HK-2 (cell line): ENCODE results near the gene CEP295NL.
"Not testable (repeated sequence)": the region's sequence is repeated elsewhere in the genome, so short reads cannot be mapped to it uniquely, and the experiment has no call there.

Experiments
- DNase-seq: peaks from one replicate; pipeline ENCODE4 v3.0.0-alpha.2; 2018; ENCODE audit not compliant: unreplicated experiment

The CEP295NL gene

GRCh38 chr17:78929908-78930775 is 27.1 kb upstream of the CEP295NL start:
- no peak for DNase-seq

GRCh38 chr17:78925662-78926555 is 22.9 kb upstream of the CEP295NL start:
- DNase-seq: no peak

GRCh38 chr17:78925234-78925633 is 22.2 kb upstream of the CEP295NL start, which contains the start of gene TIMP2:
Gene TIMP2 (minus strand): TSS chr17:78925387. CDS start chr17:78925088, 299 bp downstream.
- DNase-seq: peak; percentile 82

- peak; percentile 22 for DNase-seq
Observed at GRCh38 chr17:78924481-78925151, 21.6 kb upstream of the CEP295NL start.

GRCh38 chr17:78923660-78924453 is 20.9 kb upstream of the CEP295NL start:
- DNase-seq: peak; percentile 53

- DNase-seq: no peak
Observed at GRCh38 chr17:78922816-78923498, 20.0 kb upstream of the CEP295NL start.

- DNase-seq: no peak
Observed at GRCh38 chr17:78921437-78921971, 18.5 kb upstream of the CEP295NL start.

- DNase-seq: no peak
Observed at GRCh38 chr17:78920528-78920927, 17.5 kb upstream of the CEP295NL start.

- DNase-seq: no peak
Observed at GRCh38 chr17:78919861-78920450, 17.0 kb upstream of the CEP295NL start.

GRCh38 chr17:78918979-78919378 is 16.0 kb upstream of the CEP295NL start:
- no peak for DNase-seq

GRCh38 chr17:78917451-78918275 is 14.7 kb upstream of the CEP295NL start:
- DNase-seq: no peak

GRCh38 chr17:78915872-78916632 is 13.1 kb upstream of the CEP295NL start:
- DNase-seq: peak; percentile 34

GRCh38 chr17:78913115-78913514 is 10.1 kb upstream of the CEP295NL start:
- no peak for DNase-seq

- DNase-seq: no peak
Observed at GRCh38 chr17:78912082-78912481, 9.1 kb upstream of the CEP295NL start.

- not testable (repeated sequence) for DNase-seq
Observed at GRCh38 chr17:78911543-78911942, 8.5 kb upstream of the CEP295NL start.

GRCh38 chr17:78910497-78911284 is 7.7 kb upstream of the CEP295NL start:
- DNase-seq: no peak

- no peak for DNase-seq
Observed at GRCh38 chr17:78908426-78908825, 5.4 kb upstream of the CEP295NL start.
